GM21786 (cell line): Measurements from ENCODE around the gene SCN11A.
"Not testable (repeated sequence)": the region's sequence is repeated elsewhere in the genome, so short reads cannot be mapped to it uniquely, and the experiment has no call there.

ENCODE experiments used
- ATAC-seq: cut with Tn5 transposase; IDR thresholded peaks from one replicate; pipeline ENCODE4 v1.9.1; 2021; ENCODE audit not compliant: unreplicated experiment

Gene SCN11A

DNA sequence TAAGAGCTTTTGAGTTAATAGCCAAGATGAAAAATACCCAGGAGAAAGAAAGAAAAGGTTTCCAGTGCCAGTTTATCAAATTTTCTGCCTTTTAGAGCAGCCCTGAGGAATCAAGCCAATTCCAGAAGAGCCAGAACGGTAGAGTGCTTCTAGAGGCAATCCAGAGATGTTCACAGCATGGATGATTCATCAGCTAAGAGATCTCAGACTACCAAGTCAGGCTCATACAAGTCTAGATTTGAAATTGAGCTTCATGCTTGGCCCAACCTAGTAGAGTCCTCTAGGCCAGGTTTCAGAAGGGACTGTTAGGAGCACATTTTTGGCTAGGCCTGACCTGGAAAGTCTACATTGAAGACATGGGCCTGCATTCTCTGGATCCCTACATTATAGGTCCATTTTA is 15.5 kb upstream of the SCN11A start:
- ATAC-seq = no peak

DNA sequence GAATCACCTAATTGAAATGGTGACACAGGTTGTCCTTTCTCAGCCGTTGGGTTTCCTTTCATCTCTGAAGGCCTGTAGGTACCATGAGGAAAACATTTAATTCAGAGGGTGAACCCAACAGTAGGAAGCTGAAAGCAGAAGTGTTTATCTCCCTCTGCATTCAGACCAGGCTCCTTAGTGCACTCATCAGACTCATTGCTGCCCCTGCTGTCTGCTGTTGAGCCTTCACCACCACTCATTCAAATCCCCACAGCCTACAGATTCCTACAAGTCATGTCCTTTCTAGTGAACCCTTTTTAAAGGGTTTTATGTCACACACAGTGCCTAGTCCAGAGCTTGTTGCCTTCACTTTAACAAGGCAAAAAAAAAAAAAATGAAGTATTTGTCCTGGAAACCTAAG is 13.5 kb upstream of the SCN11A start:
- peak; percentile 99 for ATAC-seq

DNA sequence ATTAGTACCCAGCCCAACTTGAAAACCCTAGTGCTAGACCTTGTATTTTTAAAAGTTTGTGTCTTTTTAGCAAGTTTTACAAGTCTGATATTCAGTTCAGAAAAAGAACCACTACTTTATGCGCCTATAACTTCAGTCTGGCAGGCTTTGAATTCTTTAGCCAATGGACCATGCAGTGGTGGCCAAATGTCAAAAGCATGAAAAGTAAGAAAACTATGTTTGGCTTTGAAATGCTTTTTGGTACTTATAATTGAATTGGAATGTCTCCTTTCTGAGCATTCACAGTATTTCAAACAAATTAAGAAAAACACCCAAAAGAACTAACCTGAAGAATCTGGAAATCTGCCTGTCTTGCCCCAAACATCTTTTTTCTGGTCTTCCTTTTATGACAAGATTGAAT is 12.9 kb upstream of the SCN11A start:
- ATAC-seq = no peak

DNA sequence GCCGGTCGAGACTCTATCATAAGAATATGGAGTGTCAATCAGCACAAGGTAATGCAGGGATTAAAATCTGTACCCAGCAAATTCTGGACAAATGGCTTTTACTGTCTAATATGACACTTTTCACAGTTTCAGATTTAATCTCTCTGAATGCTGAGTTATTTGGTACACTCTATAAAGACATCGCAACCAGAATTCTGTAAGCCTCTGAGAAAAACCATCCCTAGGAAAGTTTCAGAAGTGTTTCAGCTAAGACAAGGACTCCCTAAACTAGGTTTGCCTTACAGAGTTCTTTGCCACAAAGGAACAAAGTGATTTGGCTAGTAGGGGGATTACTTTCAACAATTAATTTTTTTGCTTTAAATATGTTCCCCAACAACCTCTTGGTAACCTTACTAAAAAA is 11.4 kb upstream of the SCN11A start:
- no peak for ATAC-seq

DNA sequence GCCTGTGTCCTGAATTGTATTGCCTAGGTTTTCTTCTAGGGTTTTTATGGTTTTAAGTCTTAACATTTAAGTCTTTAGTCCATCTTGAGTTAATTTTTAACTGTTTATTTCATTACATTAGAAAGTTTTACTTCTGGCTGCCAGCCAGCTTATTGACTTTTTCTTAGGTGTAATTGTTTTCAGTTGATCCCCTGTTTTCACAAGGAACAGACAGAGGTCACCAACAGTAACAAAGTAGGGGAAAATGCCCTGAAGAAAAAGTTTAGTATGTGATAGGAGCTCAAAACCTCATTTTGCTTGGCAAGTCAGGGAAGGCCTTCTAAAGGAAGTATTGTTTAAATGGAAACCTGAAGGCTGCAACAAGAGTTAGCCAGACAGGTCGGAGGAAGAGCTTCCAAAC is 10.4 kb upstream of the SCN11A start:
- no peak for ATAC-seq

DNA sequence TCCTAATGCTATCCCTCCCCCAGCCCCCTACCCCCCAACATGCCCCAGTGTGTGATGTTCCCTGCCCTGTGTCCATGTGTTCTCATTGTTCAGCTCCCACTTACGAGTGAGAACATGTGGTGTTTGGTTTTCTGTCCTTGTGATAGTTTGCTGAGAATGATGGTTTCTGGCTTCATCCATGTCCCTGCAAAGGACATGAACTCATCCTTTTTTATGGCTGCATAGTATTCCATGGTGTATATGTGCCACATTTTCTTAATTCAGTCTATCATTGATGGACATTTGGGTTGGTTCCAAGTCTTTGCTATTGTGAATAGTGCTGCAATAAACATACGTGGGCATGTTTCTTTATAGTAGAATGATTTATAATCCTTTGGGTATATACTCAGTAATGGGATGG is 9.5 kb upstream of the SCN11A start:
- ATAC-seq = not testable (repeated sequence)

DNA sequence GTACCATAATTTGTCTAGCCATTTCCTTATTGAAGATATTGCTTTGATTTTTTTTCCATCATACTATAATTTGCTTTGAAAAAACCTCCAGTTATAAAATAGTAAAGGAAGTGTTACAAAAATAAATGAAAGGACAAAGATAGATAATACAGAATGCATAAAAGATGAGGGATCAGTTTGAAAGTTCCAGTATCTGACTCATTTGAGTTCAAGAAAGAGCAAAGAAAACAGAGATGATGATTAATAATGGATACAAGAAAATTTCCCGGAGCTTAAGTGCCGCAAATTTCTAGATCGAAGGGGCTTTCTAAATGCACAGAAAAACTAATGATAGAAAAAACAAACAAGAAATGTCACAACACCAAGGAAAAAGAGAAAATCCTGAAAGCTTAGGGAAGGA is 4.4 kb upstream of the SCN11A start:
- ATAC-seq = no peak

DNA sequence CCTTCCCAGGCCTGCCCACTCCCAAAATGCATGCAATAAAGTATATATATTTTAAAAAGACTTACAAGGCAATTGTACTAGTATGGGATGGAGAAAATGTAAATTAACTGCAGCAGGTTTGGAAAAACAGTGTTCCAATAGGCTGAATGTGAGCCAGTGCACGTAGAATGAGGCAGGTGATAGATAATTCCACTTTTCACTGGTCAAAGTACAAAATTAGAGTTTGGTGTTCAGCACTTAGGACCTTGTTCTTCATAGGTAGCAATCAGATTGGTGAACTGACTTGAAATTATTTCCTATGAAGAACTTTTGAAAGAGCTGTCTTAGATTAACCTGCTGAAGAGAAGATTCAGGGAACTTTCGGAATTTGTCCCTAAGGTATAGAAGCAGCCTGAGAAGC is 2.0 kb upstream of the SCN11A start:
- ATAC-seq = no peak

DNA sequence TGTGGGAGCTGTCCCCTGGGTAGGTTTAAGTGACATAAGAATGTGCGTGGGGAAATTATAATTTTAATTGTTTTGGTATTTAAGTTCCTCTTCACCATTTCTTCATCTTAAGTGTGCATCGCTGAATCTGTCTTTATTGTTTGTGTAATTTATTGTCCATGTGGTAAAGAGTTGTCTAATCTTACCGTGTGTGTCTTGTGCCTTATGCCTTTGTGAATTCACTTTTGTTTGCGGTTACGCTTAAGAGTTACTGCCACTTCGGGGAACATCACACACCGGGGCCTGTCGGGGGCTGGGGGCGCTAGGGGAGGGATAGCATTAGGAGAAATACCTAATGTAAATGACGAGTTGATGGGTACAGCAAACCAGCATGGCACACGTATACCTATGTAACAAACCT is 839 bp upstream of the SCN11A start:
- ATAC-seq = no peak

DNA sequence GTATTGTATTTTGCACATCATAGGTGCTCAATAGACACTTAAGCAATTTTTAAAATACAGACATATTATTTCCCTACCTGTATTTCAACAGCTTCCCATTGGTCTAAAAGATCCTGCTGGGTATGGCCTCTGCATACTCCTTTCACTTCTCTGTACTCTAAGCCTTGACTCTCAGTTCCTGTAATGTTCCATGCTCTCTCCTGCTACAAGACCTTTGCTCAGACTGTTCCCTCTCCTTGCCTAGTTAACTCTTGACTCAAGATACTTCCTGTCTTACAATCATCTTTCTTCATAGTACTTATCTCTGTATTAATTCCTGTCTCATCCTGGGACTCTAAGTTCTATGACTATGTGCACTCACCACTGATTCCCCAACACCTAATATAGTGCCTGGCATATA is 1.7 kb downstream of the SCN11A start:
- ATAC-seq = no peak

DNA sequence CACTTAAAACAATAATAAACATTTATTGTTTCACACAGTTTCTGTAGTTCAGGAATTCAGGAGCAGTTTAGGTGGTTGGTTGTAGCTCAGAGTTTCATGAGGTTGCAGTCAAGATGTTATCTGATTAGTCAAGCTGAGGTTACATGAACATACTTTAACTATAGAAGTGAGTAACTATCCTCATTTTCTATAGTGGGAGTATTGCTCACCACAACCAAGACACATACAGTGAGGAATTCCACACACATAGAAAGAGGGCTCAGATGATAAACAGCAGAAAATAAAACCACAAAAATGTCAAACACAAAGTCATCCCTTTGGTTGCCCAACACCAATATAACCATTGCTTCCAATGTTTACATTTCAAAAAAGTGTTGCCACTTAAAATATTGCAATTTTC is 13.6 kb downstream of the SCN11A start:
- no peak for ATAC-seq

DNA sequence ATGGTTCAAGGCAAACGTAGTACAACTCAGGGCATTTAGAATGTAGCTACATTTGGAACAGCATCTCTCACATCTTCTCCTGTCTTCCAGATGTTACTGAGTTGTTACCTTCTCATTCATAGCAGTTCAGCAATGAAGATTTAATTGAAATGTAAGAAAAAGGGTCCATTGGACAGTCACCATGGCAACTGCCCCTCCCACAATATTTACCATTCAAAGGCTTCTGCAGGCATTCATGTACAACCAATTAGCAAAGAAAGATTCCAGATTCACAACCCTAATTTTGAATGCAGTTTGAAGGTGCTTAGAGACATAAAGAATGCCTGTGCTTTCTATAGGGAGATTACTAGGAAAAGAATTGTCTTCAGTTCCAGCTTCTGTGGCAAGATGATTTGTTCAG is 22.2 kb downstream of the SCN11A start:
- ATAC-seq = no peak

DNA sequence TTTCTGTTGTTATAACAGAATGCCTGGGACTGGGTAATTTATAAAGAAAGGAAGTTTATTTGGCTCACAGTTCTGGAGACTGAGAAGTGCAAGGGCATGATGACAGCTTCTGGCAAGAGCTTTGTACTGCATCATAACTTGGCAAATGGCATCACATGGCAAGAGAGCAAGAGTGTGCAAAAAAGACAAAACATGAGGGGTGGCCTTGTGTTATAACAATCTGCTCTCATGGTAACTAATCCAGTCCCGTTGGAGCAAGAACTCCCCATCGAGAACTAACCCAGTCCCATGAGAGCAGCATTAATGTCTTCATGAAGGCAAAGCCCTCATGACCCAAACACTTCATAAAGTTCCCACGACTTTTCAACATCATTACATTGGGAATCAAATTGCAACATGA is 23.2 kb downstream of the SCN11A start:
- ATAC-seq = no peak

DNA sequence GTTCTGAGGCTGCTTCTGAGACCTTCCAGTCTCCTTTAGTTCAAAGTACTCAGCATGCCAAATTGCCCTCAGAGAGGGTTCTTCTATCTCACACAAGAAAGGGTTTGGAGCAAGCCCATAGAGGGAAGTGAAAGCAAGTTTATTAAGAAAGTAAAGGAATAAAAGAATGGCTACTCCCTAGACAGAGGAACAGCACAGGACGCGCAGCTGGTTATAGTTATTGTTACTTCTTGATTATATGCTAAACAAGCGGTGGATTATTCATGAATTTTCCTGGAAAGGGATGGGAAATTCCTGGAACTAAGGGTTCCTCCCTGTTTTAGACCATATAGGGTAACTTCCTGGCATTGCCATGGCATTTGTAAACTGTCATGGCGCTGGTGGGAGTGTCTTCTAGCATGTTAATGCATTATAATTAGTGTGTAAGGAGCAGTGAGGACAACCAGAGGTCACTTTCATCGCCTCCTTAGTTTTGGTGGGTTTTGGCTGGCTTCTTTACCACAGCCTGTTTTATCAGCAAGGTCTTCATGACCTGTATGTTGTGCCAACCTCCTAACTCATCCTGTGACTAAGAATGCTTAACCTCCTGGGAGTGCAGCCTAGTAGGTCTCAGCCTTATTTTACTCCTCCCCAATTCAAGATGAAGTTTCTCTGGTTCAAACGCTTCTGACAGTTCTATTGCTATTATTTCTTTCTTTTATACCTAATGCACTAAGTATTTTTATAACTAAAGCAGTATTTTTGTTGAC is 26.3 kb downstream of the SCN11A start:
- ATAC-seq = no peak

DNA sequence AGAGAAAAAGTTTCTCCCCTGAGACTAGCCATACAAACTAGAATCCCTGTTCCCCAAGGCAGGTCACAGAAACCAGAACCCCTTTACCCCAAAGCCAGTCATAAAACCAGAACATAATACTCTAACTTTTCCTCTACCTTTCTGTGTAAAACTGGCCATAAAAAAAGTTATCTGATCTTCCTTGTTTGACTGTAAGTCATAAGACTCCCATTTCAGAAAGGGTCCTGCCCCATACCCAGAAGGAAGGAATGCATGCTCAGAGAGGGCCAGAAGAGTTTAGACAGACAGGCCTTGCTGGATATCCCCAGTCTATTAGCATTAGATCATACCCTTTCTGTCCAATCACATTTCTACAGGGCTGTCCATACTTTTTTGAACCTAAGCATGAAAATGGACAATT is 27.2 kb downstream of the SCN11A start:
- ATAC-seq = no peak

DNA sequence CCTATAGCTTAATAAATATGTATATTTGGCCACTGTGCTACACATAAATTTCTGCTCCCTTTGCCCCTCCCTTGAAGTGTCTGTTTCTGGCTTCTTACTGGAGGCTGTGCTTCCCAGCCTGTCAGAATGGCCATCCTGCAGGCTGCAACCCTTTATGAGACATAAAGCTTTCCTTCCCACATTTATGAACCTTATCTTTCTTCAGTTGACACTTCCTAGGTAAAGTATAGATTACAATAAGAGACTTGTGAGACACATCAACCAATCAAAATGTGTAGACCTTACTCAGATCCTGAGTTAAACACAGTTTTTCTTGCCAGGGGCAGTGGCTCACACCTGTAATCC is 29.5 kb downstream of the SCN11A start:
- no peak for ATAC-seq

DNA sequence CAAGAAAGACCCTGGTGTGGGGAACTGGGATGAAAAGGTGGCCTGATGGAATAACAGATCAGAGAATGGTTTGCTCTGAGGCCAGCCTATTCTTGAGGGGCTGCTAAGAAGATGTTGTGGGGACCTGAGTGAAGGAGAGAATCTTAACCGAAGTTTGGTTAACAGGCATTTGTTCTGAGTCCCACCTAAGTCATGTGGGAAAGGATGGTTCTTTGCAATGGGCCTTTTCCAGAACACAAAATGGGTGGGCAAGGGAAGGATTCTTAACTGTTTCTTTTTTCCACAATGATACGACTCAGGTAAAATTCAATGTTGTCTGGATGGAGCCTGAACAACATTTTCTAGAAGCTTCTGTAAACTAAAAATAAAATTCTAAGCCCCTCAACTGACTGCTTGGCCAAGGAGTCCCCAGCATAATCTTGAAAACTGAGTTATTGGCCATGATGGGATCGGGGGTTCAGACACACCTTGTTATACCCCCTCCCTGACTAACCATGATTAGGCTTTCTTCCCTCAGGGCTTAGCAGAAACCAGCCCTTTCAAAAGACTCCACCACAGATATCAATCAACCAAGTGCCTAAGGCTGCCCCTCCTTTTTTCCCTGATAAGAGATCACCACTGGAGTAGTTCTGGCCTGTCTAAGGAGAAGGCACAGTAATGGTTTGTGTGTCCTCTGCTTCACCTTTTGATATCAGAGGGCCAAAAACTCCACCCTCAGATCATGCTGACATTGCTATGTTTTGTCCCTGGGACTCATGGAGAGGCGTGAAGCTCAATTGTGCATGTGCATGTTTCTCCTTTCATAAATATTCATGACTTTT is 30.1 kb downstream of the SCN11A start:
- no peak for ATAC-seq

DNA sequence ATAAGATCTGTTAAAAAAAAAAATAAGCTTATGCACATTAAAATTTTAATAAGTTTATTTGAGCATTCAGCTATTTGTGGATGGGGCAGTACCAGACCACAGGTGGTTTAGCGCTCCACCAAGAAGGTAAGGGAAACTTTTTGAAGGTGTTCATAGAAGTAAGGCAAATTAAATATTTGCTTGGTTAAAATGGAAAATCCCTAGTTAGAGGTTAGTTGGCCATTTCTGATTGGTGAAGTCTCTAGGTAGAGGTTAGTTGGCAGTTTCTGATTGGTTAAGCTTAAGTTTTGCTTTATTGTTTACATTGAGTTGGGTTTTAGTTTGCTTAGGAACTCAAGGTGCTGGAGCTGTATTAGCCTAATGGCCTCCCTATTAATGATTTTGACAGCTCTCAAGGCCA is 30.7 kb downstream of the SCN11A start:
- ATAC-seq = peak; percentile 56

DNA sequence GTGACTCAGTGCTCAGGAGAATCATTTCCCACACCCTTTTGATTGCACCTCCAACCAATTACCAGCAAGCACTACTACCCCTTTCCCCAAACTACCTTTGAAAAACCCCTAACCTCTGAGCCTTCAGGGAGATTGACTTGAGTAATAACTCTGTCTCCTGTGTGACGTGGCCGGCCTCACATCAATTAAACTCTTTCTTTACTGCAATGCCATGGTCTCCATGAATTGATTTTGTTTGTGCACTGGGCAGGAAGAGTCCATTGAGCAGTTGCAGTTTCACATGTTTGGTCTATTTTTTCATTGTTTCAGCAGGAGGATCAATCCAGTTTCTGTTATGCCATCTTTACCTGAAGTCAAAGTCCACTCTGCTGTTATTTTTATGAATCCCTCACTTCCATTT is 32.4 kb downstream of the SCN11A start:
- ATAC-seq = no peak

DNA sequence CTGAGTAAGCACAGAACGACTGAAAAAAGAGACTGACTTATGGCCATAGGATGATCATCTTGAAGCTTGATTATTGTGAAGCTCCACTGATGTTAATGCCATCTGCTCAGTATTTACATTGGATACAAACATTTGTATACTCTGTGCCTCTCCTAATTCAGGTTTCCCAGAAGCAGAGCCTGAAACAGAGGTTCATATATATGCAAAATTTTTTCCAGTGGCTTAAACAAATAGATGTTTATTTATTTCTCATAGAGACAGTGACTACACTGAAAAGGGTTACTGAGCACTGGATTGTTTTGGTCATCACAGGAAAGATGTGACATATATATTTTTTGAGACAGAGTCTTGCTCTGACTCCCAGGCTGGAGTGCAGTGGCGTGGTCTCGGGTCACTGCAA is 36.3 kb downstream of the SCN11A start:
- ATAC-seq = no peak

DNA sequence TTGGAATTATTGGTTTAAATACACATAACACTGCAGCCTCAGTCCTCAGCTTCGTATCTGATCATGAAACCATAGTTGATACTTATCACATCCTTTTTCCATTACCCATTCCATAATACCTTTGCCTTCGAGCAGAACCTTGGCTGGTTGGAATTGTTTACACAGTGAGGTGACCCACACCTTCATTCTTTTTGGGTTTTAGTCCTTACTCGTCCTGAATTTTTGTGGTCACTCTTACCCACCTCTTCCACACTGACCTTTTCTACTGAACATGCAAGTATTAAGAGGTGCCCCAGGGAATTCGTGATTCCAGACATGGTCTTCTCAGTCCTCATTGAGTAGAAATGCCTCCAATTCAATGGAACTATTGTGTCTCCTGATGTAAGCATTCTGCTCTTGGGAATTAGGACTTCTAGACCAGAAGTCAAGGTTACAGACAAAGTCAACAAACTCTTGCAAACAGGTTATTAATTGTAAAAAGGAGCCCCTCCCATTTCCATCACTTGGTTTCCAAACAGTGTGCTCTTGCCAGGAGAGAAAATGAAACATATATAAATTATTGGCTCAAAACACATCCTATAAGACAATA is 37.7 kb downstream of the SCN11A start:
- no peak for ATAC-seq

DNA sequence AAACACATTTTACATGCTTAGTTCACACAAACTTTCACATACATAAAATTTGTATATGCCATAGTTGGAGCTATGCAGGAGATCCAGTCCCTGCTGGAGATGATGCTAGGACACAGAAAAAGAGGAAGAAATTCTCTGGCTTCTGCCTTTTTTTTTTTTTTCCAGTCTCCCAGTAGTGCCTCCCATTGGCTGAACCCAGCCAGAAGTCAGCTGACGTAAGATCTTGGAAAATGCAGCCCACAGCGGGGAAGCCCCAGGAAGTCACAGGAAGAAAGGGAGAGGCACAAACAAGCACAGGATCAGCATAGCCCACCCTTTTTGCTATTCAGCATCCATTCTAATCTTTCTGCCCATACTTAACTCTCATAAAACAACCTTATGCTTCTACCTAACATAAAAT is 38.5 kb downstream of the SCN11A start:
- ATAC-seq = no peak
